DMS 273 (cell line): ENCODE results near the gene LIPF.
"Not testable (repeated sequence)": the region's sequence is repeated elsewhere in the genome, so short reads cannot be mapped to it uniquely, and the experiment has no call there.

Source experiments
- DNase-seq: peaks from one replicate; lab custom pipeline; 2025; ENCODE audit not compliant: unreplicated experiment; lab: John Stamatoyannopoulos, UW

The LIPF gene

DNA sequence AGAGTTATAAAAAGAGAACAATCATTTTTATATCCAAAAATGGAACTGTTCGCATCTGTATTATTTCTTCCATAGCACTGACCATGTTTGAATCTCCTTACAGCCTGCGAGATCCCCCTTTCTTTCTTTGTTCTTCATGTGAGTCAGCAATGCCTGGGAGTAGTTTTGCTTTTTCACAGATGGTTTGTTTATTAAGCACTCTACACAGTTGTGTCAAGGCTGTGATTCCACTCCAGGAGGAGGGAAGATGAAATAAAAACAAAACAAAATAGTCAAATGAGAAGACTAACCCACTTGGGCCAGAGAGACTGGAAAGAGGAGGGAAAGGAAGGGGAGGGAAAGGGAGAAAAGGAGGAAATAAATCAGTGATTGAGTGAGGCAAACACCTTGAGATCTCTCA lies 7.8 kb downstream of the LIPF start:
- DNase-seq = no peak

DNA sequence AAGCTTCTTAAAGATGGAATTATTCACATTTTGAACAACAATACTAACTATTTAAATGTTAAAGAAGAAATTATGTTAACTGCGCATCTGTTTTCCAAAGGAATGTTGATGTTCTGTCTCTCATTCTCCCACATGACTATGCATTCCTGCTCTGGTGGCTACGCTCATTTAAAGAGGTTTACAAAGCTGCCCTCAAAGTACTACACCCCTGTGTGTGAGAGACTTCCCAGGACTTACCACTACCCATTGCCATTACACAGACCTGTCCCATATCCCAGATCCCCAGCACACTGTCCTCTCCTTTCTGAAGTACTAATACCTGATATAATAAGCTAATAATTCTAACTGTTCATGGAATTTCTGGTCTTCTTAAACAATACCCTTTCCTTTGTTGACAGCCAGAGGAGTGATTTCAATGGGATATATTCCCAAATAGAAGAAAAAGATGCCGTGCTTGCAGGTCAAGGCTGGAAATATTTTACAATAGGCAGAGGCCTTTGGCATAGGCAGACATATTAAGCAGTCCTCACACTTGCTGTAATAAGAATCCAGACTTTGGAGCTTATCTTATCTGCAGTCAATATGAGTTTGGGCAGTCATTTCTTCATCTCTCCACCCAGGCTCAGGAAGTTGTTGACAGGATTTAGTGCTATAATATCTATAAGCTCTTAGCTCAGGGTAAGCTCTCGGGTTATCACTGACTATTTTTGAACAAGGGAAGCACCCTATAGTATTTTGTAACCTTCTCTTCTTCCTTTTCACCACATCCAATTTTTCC lies 12.2 kb downstream of the LIPF start:
- no peak for DNase-seq

DNA sequence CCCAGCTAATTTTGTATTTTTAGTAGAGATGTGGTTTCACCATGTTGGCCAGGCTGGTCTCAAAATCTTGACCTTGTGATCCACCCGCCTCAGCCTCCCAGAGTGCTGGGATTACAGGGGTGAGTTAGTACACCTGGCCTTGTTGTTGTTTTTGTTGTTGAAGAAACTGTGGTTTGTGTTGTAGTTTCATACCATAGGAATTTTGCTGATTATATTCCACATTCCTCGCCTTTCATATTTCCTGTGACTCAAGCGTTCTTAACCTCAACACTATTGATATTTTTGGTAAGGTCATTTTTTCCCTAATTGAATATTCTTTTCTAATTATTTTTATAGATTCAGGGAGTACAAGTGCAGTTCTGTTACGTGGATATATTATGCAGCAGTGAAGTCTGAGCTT lies 16.7 kb downstream of the LIPF start:
- DNase-seq = no peak

DNA sequence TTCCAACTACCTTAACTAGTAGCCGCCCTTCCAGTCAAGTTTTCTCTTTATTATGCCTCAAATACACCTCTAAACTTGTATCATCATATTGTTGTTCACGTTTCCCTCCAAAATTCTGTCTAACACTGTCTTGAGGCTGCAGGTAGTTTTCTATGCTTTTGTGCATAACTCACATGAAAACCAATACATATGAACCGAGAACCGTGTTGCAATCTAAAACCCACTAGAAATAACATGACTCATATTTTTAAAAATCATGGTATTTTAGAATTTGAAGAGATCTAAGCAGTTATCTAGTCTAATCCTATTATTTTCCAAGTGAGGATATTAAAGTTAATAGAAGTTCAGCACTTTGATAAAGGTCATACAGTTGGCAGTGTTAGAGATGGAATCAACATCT lies 18.2 kb downstream of the LIPF start:
- DNase-seq = no peak

DNA sequence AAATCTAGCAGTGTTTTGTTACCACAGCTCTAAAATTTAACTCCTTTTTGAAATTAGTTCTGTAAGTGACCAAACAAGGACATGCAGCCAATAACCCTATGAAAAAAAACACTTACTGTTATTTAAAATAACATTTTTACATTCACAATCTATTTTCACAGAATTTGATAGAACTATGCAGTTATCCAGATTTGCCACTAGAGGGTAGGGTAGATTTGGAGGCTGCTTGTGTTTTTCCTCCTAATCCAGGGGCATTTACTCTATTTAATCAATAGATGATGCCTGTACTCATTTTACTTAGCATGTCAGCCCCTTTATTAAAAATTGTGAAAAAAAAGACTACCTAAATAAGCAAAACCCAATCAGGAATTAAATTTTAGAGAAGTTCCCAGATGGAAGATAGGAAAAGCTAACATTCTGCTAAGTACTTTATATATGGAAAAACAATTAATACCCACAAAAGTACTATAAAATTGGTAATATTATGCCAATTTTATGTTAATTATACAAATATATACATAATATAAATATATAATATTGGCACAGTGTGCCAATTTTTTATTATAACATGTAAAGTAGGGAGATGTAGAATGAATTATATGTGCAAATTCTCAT lies 23.7 kb downstream of the LIPF start:
- DNase-seq = peak; percentile 19

DNA sequence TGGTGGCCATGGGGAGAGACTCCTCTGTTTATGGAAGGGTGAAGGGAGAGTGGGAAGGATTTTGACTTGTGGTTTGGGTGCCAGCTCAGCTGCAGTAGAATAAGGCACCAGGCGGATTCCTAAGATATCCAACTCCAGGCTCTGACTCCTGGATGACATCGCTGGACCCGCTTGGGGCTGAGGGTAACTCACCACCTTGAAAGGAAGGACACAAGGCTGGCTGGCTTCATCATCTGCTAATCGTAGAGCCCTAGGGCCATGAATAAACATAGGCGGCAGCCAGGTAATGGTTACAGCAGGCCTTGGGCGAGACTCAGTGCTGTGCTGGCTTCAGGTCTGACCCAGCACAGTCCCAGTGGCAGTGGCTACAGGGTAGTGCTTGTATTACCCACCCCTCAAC lies 25.1 kb downstream of the LIPF start:
- no peak for DNase-seq

DNA sequence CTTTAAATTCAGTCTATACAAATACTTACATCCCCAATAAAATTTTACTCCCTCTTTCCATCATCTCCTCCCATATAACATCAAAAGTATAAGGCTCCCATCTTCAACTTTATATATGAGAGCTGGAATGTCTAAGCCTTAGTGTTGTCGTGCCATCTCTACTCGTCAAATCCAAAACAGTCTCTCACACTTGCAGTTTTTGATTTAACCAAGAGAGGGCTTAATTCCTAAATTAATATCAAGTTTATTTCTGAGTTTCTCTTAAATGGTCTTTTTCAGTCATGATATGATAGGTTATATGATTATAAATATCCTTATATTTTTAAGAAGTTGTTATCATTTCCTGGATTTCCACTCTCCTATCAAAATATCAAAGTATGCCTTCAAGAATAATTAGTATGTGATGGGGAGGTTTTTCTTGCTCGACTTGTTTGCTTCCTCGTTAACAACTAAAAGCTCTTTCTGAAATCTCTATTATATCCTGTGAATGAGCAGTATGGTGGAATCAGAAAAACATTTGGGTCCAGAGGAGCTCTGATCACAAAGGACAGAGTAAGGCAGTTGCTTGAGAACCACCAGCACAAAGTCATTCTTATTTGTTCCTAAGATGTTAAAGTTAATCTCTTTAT lies 29.3 kb downstream of the LIPF start:
- peak; percentile 11 for DNase-seq

DNA sequence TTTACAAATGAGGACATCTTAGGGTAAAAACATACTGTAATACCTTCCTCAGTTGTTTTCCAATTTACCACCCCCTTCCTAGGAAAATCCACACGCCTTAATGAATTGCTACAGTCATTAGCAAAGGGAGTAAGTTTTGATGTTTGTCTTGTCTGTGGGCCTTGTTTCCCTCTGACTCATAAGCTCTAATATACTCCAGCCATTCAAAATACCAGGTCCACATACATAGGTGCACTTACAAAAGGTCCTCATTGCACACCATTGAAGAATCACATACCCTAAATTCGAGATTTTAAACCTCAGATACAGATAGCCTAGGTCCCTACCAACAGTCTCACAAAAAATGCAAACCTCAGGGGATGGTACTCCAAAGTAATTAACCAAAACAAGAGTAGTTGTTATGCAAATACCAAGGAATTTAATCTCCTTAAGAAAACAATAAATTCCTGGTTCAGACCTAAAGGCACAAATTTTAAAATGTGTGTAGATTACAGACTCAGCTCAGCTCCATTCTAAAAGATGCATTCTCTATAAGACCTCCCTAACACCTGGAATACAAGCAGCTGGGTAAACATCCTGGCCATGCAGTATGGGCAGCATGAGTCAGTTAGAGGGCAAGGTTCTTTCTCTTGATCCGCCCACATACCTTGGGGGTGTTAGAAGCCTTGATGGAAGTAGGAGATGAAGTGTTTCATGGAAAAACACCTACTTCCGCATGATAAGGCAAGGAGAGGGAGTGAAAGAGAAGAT lies 38.8 kb downstream of the LIPF start:
- DNase-seq = no peak

DNA sequence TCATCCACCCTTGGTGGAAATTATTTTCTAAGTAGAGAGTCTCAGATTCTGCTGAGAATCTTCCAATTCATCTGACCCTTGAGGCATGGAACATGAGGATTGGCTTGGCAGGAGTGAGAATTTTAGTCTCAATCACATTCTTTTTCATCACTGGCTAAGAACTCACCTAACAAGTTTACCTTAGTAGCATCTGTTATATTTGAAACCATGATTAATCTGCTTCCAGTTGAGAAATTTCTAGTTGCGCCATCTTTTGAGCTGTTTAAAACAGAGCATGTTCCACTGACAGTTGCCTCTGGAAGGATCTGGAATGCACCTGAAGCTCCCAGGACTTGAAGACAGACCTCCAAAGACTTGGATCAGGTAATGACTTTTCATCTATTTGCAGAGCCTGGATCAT lies 41.7 kb downstream of the LIPF start, which contains the start of gene LIPK:
TSS of gene LIPK (plus strand) at position 292 of the 400 bp plus-strand sequence. CDS start 18,295 bp downstream, outside the sequence.
- DNase-seq = no peak

DNA sequence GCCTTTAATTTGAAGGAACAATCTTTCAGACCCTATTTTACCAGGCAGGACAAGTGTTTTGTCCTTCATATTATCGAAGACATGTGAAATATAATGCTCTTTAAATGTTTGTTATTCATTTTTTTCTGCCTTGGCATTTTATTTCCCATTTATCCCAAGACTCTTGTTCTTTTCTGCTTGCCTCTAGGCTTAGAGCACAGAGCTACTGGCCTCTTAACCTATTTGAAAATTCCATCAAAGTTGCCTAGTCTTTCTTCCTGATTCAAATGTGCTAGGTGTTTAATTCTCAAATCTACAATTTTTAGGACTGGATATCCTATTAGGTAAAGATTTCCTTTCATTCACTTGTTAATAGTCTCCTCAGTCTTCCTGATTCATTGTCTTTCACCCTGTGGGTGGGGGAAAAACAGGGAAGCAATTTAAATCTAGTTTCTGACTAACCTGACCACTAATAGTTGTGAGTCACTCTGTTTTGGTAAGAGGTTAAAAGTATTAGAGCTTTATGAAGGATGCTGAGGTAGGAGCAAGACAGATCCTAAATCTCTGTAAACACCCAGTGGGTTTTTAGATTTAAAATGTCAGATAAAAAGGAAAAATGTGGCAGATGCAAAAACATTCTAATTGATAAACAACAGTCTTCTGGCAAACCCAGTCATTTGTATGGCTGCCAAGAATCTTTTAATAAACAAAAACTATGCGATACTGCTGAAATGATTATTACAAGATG lies 43.4 kb downstream of the LIPF start:
- DNase-seq = no peak

DNA sequence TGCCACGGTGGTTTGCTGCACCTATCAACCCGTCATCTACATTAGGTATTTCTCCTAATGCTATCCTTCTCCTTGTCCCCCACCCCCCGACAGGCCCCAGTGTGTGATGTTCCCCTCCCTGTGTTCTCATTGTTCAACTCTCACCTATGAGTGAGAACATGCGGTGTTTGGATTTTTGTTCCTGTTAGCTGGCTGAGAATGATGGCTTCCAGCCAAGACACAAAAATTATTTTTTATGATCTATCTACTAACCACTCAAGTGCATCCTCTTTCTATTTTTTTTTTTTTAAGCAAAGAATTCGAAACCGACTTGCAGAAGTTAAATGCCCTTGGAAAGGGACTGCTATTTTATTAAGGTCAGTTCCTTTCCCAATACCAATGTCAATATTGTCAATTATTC lies 45.1 kb downstream of the LIPF start:
- not testable (repeated sequence) for DNase-seq

DNA sequence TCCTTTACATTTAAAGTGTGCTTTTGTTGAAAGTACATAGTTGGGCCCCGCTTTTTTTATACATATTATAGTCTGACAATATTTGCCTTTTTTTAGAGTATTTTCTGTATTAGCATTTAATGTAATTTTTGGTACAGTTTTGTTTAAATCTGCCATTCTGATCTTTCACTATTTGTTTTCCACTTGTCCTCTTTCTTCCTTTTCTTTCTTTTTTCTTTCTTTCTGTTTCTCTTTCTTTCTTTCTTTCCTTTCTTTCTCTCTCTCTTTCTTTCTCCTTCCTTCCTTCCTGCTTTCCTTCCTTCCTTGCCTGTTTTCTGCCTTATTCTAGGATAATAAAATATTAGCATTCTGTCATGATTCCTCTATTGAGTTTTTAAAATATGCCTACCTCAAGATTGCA lies 51.3 kb downstream of the LIPF start:
- DNase-seq = no peak

DNA sequence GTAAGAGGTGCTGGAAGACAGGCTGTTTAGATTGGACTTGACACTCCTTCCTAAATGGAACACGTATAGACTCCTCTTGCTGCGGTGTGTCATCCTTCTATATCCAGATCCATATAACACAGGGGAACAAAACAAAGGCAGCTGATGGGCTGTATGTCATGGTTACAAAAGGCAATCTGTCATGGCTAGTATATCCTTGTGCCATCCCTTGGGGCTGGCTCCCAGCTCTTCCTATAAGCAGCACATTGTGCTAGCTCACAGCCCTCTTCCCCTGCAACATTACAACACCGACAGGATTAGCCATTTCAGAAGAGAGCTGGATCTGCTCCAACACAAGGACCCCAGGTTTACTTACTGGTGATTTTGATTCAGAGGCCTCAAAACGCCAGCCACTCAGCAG lies 57.1 kb downstream of the LIPF start:
- no peak for DNase-seq

DNA sequence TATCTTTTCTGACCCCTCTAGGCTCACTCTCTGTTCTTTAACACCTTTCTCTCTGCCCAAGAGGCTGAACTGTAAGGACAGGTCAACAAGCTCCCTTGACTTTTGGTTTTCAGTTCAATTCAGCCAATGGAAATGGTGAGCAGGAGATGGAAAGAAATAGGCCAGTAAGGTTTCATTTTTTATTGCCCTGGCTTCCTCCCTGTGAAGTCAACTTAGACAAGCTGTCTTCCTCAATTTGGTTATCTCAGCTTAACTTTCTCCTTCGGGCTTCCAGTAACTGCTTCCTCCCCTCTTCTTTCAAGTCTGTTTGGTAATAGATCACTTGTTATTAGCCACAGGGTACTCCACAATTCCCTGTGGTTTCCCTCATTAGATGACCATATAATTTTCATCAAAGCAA lies 61.6 kb downstream of the LIPF start:
- DNase-seq = no peak

DNA sequence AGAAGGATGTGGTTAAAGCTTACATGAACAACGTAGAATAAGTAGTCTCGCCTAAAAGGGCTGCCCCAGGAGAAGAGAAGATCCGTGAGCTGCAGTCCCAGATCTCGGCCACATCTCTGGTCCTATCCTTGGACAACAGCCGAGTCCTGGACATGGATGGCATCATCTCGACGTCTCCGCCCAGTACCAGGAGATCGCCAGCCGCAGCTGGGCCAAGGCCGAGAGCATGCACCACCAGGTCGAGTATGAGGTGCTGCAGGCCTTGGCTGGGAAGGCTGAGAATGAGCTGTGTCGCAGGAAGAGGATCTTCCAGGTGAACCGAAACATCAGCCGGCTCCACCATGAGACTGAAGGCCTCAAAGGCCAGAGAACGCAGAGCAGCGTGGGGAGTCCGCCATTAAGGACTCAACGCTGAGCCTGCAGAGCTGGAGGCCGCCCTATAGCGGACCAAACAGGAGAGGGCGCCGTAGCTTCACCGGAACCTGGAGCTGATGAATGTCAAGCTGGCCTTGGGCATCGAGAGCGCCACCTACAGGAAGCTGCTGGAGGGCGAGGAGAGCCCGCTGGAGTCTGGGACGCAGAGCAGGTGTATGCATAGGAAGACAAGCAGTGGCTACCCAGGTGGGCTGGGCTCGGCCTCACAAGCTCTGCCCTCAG lies 64.0 kb downstream of the LIPF start:
- DNase-seq = peak; percentile 9
